SU-DHL-6 (cell line): ENCODE measurements around the gene TESPA1.
"Not testable (repeated sequence)": the region's sequence is repeated elsewhere in the genome, so short reads cannot be mapped to it uniquely, and the experiment has no call there.

Experiments used
- H2AFZ ChIP-seq: fragments of 200-600 bp; sonication (generic); 2 replicates; pipeline ENCODE4 v1.6.1; 2014; ENCODE audit warnings: low read depth, mild to moderate bottlenecking, moderate library complexity, mixed read lengths, antibody characterized with exemption, low read length; ENCODE audit not compliant: severe bottlenecking
- H3F3A ChIP-seq: fragments of 200-600 bp; shearing (Covaris generic); 2 replicates; pipeline ENCODE4 v1.6.0; 2016; ENCODE audit warnings: antibody characterized with exemption, mild to moderate bottlenecking; ENCODE audit not compliant: insufficient read depth
- H3K27ac ChIP-seq: fragments of 200-600 bp; sonication (generic); 2 replicates; pipeline ENCODE4 v1.5.1; 2016; ENCODE audit warnings: low read depth, mild to moderate bottlenecking, low read length, moderate library complexity, mixed read lengths
- H3K27me3 ChIP-seq: fragments of 200-600 bp; sonication (generic), shearing (Covaris generic); 2 replicates; pipeline ENCODE4 v1.6.0; 2014; ENCODE audit warnings: mild to moderate bottlenecking, low read length
- H3K36me3 ChIP-seq: fragments of 200-600 bp; sonication (generic); 2 replicates; pipeline ENCODE4 v1.6.1; 2014; ENCODE audit warnings: mild to moderate bottlenecking, low read length, mixed read lengths
- H3K4me2 ChIP-seq: fragments of 300-600, 200-600 bp; shearing (Covaris generic), sonication (generic); 2 replicates; pipeline ENCODE4 v1.6.0; 2014; ENCODE audit warnings: low read length, low read depth, mild to moderate bottlenecking; ENCODE audit not compliant: poor library complexity, severe bottlenecking
- H3K4me3 ChIP-seq: fragments of 200-600 bp; sonication (generic); 2 replicates; pipeline ENCODE4 v1.5.1; 2014; ENCODE audit warnings: antibody characterized with exemption, low read length, mild to moderate bottlenecking, mixed read lengths; ENCODE audit not compliant: insufficient read depth, poor library complexity, severe bottlenecking
- H3K79me2 ChIP-seq: fragments of 200-600 bp; sonication (generic); 2 replicates; pipeline ENCODE4 v1.6.1; 2014; ENCODE audit warnings: mild to moderate bottlenecking, low read length, moderate library complexity; ENCODE audit not compliant: insufficient read depth
- H3K9ac ChIP-seq: fragments of 200-600 bp; sonication (generic); 2 replicates; pipeline ENCODE4 v1.7.0; 2014; ENCODE audit warnings: mild to moderate bottlenecking, low read length
- H3K9me2 ChIP-seq: fragments of 200-600 bp; sonication (generic); replicated peaks from 2 replicates; pipeline ENCODE4 v1.6.1; 2014; ENCODE audit warnings: low read length; ENCODE audit not compliant: insufficient read depth
- H3K9me3 ChIP-seq: fragments of 200-600 bp; sonication (generic); 2 replicates; pipeline ENCODE4 v1.6.1; 2014; ENCODE audit warnings: low read length, mixed read lengths; ENCODE audit not compliant: insufficient read depth
- H4K20me1 ChIP-seq: fragments of 200-600 bp; sonication (generic); 2 replicates; pipeline ENCODE4 v1.6.1; 2014; ENCODE audit warnings: low read depth, mild to moderate bottlenecking, antibody characterized with exemption, low read length, moderate library complexity, mixed read lengths
- EZH2phosphoT487 ChIP-seq: fragments of 200-600 bp; sonication (generic), shearing (Covaris generic); conservative IDR thresholded peaks from 2 replicates; pipeline ENCODE4 v1.6.1; 2018; ENCODE audit warnings: mild to moderate bottlenecking, antibody characterized with exemption, low read length, moderate library complexity, mixed read lengths
- TF ChIP-seq, protein P1 (sequence below): fragments of 200-600 bp; sonication (generic); IDR thresholded peaks from one replicate; pipeline ENCODE4 v1.5.1; 2017; ENCODE audit warnings: antibody characterized with exemption, mild to moderate bottlenecking, low read length, moderate library complexity; ENCODE audit not compliant: insufficient read depth, poor library complexity, severe bottlenecking

TESPA1 gene

DNA sequence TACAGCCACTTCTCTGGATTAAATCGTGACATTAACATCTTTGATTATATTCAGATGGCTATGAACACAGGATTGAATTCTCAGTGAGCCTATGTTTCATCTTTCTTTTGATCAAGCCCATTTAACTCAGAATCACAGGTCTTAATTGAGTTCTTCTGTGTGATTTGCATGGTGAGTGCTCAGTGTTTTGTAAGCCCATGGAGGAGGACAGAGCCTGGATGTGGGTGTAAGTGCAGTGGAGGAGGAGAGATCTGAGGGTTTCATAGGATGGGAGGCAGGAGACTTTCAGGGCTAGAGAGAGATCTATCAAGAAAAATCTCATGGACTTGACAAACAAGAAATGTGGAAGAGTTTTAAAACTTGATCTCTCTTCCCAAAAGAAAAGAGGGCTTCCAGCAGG lies 5.3 kb upstream of the TESPA1 start:
- Histone ChIP-seq H3K4me2 (no peak overlapping the region), H2AFZ (no peak overlapping the region), H3F3A (no peaks in the 10 kb centered on the region; the same call in 1 of the 2 replicates), H3K79me2 (no peaks in the 10 kb centered on the region), H3K9me3 (no peaks in the 10 kb centered on the region), H4K20me1 (no peaks in the 10 kb centered on the region), H3K36me3 (no peaks in the 10 kb centered on the region), H3K27me3 (no peaks in the 10 kb centered on the region), H3K9me2 (no peaks in the 10 kb centered on the region), H3K9ac (no peak overlapping the region), H3K27ac (no peak overlapping the region), H3K4me3 (no peak overlapping the region)
- TF ChIP-seq EZH2phosphoT487, result no peak
- TF ChIP-seq, protein P1, sequence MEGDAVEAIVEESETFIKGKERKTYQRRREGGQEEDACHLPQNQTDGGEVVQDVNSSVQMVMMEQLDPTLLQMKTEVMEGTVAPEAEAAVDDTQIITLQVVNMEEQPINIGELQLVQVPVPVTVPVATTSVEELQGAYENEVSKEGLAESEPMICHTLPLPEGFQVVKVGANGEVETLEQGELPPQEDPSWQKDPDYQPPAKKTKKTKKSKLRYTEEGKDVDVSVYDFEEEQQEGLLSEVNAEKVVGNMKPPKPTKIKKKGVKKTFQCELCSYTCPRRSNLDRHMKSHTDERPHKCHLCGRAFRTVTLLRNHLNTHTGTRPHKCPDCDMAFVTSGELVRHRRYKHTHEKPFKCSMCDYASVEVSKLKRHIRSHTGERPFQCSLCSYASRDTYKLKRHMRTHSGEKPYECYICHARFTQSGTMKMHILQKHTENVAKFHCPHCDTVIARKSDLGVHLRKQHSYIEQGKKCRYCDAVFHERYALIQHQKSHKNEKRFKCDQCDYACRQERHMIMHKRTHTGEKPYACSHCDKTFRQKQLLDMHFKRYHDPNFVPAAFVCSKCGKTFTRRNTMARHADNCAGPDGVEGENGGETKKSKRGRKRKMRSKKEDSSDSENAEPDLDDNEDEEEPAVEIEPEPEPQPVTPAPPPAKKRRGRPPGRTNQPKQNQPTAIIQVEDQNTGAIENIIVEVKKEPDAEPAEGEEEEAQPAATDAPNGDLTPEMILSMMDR, result no peak

DNA sequence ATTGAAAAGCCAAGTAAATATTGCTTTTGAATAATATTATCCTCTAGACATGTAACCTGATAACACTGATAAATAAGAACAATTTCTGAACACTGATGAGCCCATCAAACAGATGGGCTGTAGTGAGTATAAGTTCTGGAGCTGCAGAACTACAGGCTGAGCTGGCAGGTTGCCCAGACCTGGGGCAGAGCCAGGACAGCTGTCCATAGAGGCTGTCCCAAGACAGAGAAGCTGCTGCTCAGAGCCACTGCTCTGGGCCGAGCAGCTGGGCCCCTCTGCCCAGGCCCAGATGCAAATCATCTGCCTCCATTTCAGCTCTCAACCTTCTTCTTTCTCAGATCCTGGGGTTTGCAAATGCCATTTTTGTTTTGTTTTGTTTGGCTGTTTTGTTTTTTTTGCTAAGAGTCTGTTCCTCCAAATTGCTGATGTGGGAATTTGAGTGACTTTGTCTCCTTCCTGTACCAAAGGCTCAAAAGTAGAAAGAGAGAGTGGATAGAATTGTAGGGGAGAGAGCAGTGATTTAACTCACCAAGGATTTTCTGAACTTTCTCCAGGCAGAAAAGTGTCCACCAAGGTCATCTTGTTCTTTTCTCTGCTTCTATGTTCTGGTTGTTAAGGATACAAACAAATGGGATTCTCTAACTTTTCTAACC lies 4.0 kb upstream of the TESPA1 start:
- TF ChIP-seq EZH2phosphoT487, result no peak
- TF ChIP-seq, protein P1, result no peak
- H3K79me2 ChIP-seq, result no peaks in the 10 kb centered on the region
- H3K27ac ChIP-seq, result no peak overlapping the region
- H3K9me3 ChIP-seq, result no peaks in the 10 kb centered on the region
- H3K9me2 ChIP-seq, result no peaks in the 10 kb centered on the region
- H3K9ac ChIP-seq, result no peak overlapping the region
- H2AFZ ChIP-seq, result no peak overlapping the region
- no peaks in the 10 kb centered on the region for H3K36me3 ChIP-seq
- H3K4me2 ChIP-seq, result no peak overlapping the region
- H3F3A ChIP-seq, result no peaks in the 10 kb centered on the region; the same call in 1 of the 2 replicates
- H3K4me3 ChIP-seq, result no peak overlapping the region
- no peaks in the 10 kb centered on the region for H4K20me1 ChIP-seq
- no peaks in the 10 kb centered on the region for H3K27me3 ChIP-seq

DNA sequence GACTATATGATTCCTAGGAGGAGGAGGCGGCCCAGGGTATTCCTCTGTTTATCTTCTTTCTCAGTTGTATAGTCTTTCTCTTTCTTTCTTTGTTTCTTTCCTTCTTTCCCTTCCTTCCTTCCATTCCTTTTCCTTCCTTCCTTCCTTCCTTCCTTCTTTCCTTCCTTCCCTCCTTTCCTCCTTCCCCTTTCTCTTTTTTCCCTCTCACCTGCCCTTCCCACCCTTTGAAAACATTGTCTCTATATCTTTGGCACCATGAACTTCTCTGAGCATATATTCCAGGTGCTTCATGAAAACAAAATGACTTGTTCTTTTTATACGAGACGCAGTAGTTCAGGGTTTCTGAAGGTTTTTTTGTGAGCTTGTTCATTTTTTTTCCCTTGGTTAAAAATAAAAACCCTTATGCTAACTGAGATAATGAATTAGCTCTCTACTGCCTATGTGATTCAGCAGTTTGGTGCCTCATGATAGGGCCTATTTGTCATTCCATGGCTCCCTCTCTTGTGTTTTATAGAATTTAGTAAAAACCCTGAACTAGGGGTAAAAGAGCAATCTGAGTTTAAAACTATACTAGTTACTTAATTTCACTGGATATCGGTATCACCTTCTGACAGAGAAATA lies 3.2 kb upstream of the TESPA1 start:
- H3K36me3 ChIP-seq, result no peaks in the 10 kb centered on the region
- no peaks in the 10 kb centered on the region for H4K20me1 ChIP-seq
- H3F3A ChIP-seq, result no peaks in the 10 kb centered on the region; the same call in 1 of the 2 replicates
- no peaks in the 10 kb centered on the region for H3K79me2 ChIP-seq
- H3K9me3 ChIP-seq, result no peaks in the 10 kb centered on the region
- H3K4me2 ChIP-seq, result no peak overlapping the region
- H3K27me3 ChIP-seq, result no peaks in the 10 kb centered on the region
- no peak overlapping the region for H3K9ac ChIP-seq
- H2AFZ ChIP-seq, result no peak overlapping the region
- TF ChIP-seq EZH2phosphoT487, result no peak
- TF ChIP-seq, protein P1, result no peak
- no peak overlapping the region for H3K4me3 ChIP-seq
- no peaks in the 10 kb centered on the region for H3K9me2 ChIP-seq
- H3K27ac ChIP-seq, result no peak overlapping the region

DNA sequence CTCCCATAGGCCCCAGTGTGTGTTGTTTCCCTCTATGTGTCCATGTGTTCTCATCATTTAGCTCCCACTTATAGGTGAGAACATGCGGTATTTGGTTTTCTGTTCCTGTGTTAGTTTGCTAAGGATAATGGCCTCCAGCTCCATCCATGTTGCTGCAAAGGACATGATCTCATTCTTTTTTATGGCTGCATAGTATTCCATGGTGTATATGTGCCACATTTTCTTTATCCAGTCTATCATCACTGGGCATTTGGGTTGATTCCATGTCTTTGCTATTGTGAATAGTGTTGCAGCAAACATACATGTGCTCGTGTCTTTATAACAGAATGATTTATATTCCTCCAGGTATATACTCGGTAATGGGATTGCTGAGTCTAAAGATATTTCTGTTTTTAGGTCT lies 2.2 kb upstream of the TESPA1 start:
- H4K20me1 ChIP-seq, H3K27ac ChIP-seq, H3F3A ChIP-seq, H3K9me3 ChIP-seq, H2AFZ ChIP-seq, H3K36me3 ChIP-seq, H3K9ac ChIP-seq, H3K27me3 ChIP-seq, H3K79me2 ChIP-seq, H3K4me3 ChIP-seq, H3K9me2 ChIP-seq, H3K4me2 ChIP-seq: not testable (repeated sequence)
